SK-N-SH treated with all-trans-retinoic acid at 6 μM for 48 hours (cell line): ENCODE measurements around the gene ZDHHC23.

Experiments used
- ATAC-seq: fragments of 200-7000 bp; cut with Tn5 transposase; 3 replicates; pipeline ENCODE4 v1.9.1; 2020; ENCODE audit warnings: mild to moderate bottlenecking, moderate library complexity
- ARNTL ChIP-seq: fragments of 450-650 bp; formaldehyde crosslinking; IDR thresholded peaks from 2 replicates; pipeline ENCODE4 v1.5.0; 2020; ENCODE audit warnings: low read depth, mild to moderate bottlenecking, moderate library complexity, borderline replicate concordance
- BACH2 ChIP-seq: fragments of 250-450 bp; sonication (Bioruptor Pico); IDR thresholded peaks from 2 replicates; pipeline ENCODE4 v1.9.0; 2021; ENCODE audit warnings: mild to moderate bottlenecking, borderline replicate concordance
- ESRRG ChIP-seq: fragments of 250-450 bp; sonication (Bioruptor Pico); IDR thresholded peaks from 2 replicates; pipeline ENCODE4 v1.6.1; 2021; ENCODE audit warnings: mild to moderate bottlenecking
- PATZ1 ChIP-seq: fragments of 250-450 bp; sonication (Bioruptor Pico); IDR thresholded peaks from 2 replicates; pipeline ENCODE4 v1.8.0; 2020; ENCODE audit warnings: mild to moderate bottlenecking, moderate library complexity, borderline replicate concordance
- POU6F1 ChIP-seq: fragments of 250-450 bp; sonication (Bioruptor Pico); IDR thresholded peaks from 2 replicates; pipeline ENCODE4 v1.8.0; 2021; ENCODE audit warnings: low read depth, mild to moderate bottlenecking, moderate library complexity, borderline replicate concordance
- RARB ChIP-seq: fragments of 250-450 bp; sonication (Bioruptor Pico); IDR thresholded peaks from 2 replicates; pipeline ENCODE4 v1.8.0; 2021; ENCODE audit warnings: mild to moderate bottlenecking, moderate library complexity
- TCF4 ChIP-seq: fragments of 250-450 bp; sonication (Bioruptor Pico); IDR thresholded peaks from 2 replicates; pipeline ENCODE4 v1.8.0; 2021; ENCODE audit warnings: mild to moderate bottlenecking, moderate library complexity, borderline replicate concordance
- TOX ChIP-seq: fragments of 250-450 bp; sonication (Bioruptor Pico); IDR thresholded peaks from 2 replicates; pipeline ENCODE4 v1.8.0; 2021; ENCODE audit warnings: mild to moderate bottlenecking, moderate library complexity, borderline replicate concordance
- ZFP3 ChIP-seq: fragments of 250-450 bp; sonication (Bioruptor Pico); IDR thresholded peaks from 2 replicates; pipeline ENCODE4 v1.5.0; 2020; ENCODE audit warnings: mild to moderate bottlenecking, moderate library complexity
- ZFP30 ChIP-seq: fragments of 450-650 bp; formaldehyde crosslinking; IDR thresholded peaks from 2 replicates; pipeline ENCODE4 v1.5.0; 2022; ENCODE audit warnings: mild to moderate bottlenecking, moderate library complexity
- ZNF8 ChIP-seq: fragments of 450-650 bp; formaldehyde crosslinking; IDR thresholded peaks from 2 replicates; pipeline ENCODE4 v1.5.0; 2020; ENCODE audit warnings: mild to moderate bottlenecking, moderate library complexity

Gene ZDHHC23

GRCh38 chr3:114005481-114005880 is 57.7 kb downstream of the ZDHHC23 start:
- TF ChIP-seq POU6F1 (no peak), BACH2 (no peak), ZFP30 (CRISPR knock-in tag) (no peak), ARNTL (CRISPR knock-in tag) (no peak), TCF4 (CRISPR knock-in tag) (no peak), ESRRG (CRISPR knock-in tag) (no peak)
- TF ChIP-seq, all 23 proteins: peak for 0
- no peak for ATAC-seq

- TF ChIP-seq BACH2 (no peak), RARB (CRISPR knock-in tag) (no peak), ZFP3 (no peak), ARNTL (CRISPR knock-in tag) (no peak), ZNF8 (CRISPR knock-in tag) (no peak), PATZ1 (CRISPR knock-in tag) (no peak), TOX (CRISPR knock-in tag) (no peak)
- TF ChIP-seq, all 23 proteins: peak for 0
- ATAC-seq = no peak
Observed at GRCh38 chr3:114011059-114011797, 63.4 kb downstream of the ZDHHC23 start.
